SU-DHL-6 (cell line): ENCODE measurements around the gene SLC35D1.

Source experiments
- H2AFZ ChIP-seq: fragments of 200-600 bp; sonication (generic); 2 replicates; pipeline ENCODE4 v1.6.1; 2014; ENCODE audit warnings: low read depth, mild to moderate bottlenecking, moderate library complexity, mixed read lengths, antibody characterized with exemption, low read length; ENCODE audit not compliant: severe bottlenecking
- H3F3A ChIP-seq: fragments of 200-600 bp; shearing (Covaris generic); 2 replicates; pipeline ENCODE4 v1.6.0; 2016; ENCODE audit warnings: antibody characterized with exemption, mild to moderate bottlenecking; ENCODE audit not compliant: insufficient read depth
- H3K27ac ChIP-seq: fragments of 200-600 bp; sonication (generic); 2 replicates; pipeline ENCODE4 v1.5.1; 2016; ENCODE audit warnings: low read depth, mild to moderate bottlenecking, low read length, moderate library complexity, mixed read lengths
- H3K27me3 ChIP-seq: fragments of 200-600 bp; sonication (generic), shearing (Covaris generic); 2 replicates; pipeline ENCODE4 v1.6.0; 2014; ENCODE audit warnings: mild to moderate bottlenecking, low read length
- H3K36me3 ChIP-seq: fragments of 200-600 bp; sonication (generic); 2 replicates; pipeline ENCODE4 v1.6.1; 2014; ENCODE audit warnings: mild to moderate bottlenecking, low read length, mixed read lengths
- H3K4me2 ChIP-seq: fragments of 300-600, 200-600 bp; shearing (Covaris generic), sonication (generic); 2 replicates; pipeline ENCODE4 v1.6.0; 2014; ENCODE audit warnings: low read length, low read depth, mild to moderate bottlenecking; ENCODE audit not compliant: poor library complexity, severe bottlenecking
- H3K4me3 ChIP-seq: fragments of 200-600 bp; sonication (generic); 2 replicates; pipeline ENCODE4 v1.5.1; 2014; ENCODE audit warnings: antibody characterized with exemption, low read length, mild to moderate bottlenecking, mixed read lengths; ENCODE audit not compliant: insufficient read depth, poor library complexity, severe bottlenecking
- H3K79me2 ChIP-seq: fragments of 200-600 bp; sonication (generic); 2 replicates; pipeline ENCODE4 v1.6.1; 2014; ENCODE audit warnings: mild to moderate bottlenecking, low read length, moderate library complexity; ENCODE audit not compliant: insufficient read depth
- H3K9ac ChIP-seq: fragments of 200-600 bp; sonication (generic); 2 replicates; pipeline ENCODE4 v1.7.0; 2014; ENCODE audit warnings: mild to moderate bottlenecking, low read length
- H3K9me2 ChIP-seq: fragments of 200-600 bp; sonication (generic); replicated peaks from 2 replicates; pipeline ENCODE4 v1.6.1; 2014; ENCODE audit warnings: low read length; ENCODE audit not compliant: insufficient read depth
- H3K9me3 ChIP-seq: fragments of 200-600 bp; sonication (generic); 2 replicates; pipeline ENCODE4 v1.6.1; 2014; ENCODE audit warnings: low read length, mixed read lengths; ENCODE audit not compliant: insufficient read depth
- H4K20me1 ChIP-seq: fragments of 200-600 bp; sonication (generic); 2 replicates; pipeline ENCODE4 v1.6.1; 2014; ENCODE audit warnings: low read depth, mild to moderate bottlenecking, antibody characterized with exemption, low read length, moderate library complexity, mixed read lengths
- EZH2phosphoT487 ChIP-seq: fragments of 200-600 bp; sonication (generic), shearing (Covaris generic); conservative IDR thresholded peaks from 2 replicates; pipeline ENCODE4 v1.6.1; 2018; ENCODE audit warnings: mild to moderate bottlenecking, antibody characterized with exemption, low read length, moderate library complexity, mixed read lengths
- TF ChIP-seq, protein P1 (sequence below): fragments of 200-600 bp; sonication (generic); IDR thresholded peaks from one replicate; pipeline ENCODE4 v1.5.1; 2017; ENCODE audit warnings: antibody characterized with exemption, mild to moderate bottlenecking, low read length, moderate library complexity; ENCODE audit not compliant: insufficient read depth, poor library complexity, severe bottlenecking

SLC35D1 gene

DNA sequence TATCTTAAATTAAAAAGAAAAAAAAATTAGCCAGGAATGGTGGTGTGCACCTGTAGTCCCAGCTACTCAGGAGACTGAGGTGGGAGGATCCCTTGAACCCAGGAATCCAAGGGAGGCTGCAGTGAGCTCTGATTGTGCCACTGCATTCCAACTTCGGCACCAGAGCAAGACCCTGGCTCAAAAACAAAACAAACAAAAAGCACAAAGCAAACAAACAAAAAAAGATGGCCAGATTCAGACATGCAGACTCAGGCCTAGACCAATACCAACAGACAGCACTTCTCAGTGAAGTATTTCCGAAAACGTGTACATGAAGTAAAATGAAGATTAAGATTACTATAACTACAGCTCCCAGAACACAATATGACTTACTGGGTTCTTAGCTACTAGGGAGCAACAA lies 10.6 kb downstream of the SLC35D1 start:
- no peaks in the 10 kb centered on the region for H3K9me2 ChIP-seq
- H3F3A ChIP-seq: no peaks in the 10 kb centered on the region
- no peak overlapping the region for H3K4me2 ChIP-seq
- H3K27me3 ChIP-seq: no peaks in the 10 kb centered on the region
- H3K9ac ChIP-seq: no peak overlapping the region
- H2AFZ ChIP-seq: no peak overlapping the region
- TF ChIP-seq, protein P1, sequence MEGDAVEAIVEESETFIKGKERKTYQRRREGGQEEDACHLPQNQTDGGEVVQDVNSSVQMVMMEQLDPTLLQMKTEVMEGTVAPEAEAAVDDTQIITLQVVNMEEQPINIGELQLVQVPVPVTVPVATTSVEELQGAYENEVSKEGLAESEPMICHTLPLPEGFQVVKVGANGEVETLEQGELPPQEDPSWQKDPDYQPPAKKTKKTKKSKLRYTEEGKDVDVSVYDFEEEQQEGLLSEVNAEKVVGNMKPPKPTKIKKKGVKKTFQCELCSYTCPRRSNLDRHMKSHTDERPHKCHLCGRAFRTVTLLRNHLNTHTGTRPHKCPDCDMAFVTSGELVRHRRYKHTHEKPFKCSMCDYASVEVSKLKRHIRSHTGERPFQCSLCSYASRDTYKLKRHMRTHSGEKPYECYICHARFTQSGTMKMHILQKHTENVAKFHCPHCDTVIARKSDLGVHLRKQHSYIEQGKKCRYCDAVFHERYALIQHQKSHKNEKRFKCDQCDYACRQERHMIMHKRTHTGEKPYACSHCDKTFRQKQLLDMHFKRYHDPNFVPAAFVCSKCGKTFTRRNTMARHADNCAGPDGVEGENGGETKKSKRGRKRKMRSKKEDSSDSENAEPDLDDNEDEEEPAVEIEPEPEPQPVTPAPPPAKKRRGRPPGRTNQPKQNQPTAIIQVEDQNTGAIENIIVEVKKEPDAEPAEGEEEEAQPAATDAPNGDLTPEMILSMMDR: no peak
- TF ChIP-seq EZH2phosphoT487: no peak
- H3K4me3 ChIP-seq: no peak overlapping the region
- H3K27ac ChIP-seq: no peak overlapping the region
- H3K9me3 ChIP-seq: no peaks in the 10 kb centered on the region
- no peaks in the 10 kb centered on the region for H4K20me1 ChIP-seq
- H3K36me3 ChIP-seq: peaks cover 39% of the 10 kb centered on the region
- H3K79me2 ChIP-seq: no peaks in the 10 kb centered on the region

DNA sequence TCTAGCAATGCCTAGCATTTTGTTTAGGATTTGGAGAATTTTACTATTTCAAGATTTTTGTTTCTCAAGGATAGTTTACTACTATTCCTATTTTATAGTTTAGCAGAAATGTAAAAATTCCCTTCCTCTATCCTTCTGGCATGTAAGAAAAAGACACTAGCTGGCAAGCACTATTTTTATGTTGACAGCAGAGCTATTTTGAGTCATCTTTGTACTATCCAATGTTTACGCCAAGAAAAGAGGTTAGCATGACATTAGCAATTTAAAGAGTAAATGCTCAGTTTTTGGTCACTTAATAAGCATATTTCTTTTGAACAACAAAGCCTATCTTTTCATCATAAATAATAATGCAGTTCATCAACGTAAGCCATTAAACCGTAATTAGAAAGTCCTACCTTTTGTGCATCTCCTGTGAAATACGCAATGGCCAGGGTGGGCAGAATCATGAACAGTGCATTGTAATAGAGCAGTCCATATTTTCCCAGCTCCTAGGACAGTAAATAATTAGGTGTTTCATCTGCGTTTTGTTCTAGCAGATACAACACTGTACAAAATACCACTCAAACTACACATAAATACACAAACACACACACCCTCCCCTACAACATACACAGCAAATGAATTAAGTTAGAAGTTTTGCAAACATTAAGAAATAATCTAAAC lies 12.0 kb downstream of the SLC35D1 start:
- Histone ChIP-seq H2AFZ (no peak overlapping the region), H3K27me3 (no peaks in the 10 kb centered on the region), H3K9me3 (no peaks in the 10 kb centered on the region), H3K9me2 (no peaks in the 10 kb centered on the region), H3K27ac (no peak overlapping the region), H3K9ac (no peak overlapping the region), H3K79me2 (no peaks in the 10 kb centered on the region), H3F3A (no peaks in the 10 kb centered on the region), H3K36me3 (peaks cover 52% of the 10 kb centered on the region), H3K4me2 (no peak overlapping the region), H3K4me3 (no peak overlapping the region), H4K20me1 (no peaks in the 10 kb centered on the region)
- TF ChIP-seq, protein P1: no peak
- TF ChIP-seq EZH2phosphoT487: no peak

GRCh38 chr1:67040405-67040804 lies 13.5 kb downstream of the SLC35D1 start:
- Histone ChIP-seq H2AFZ (no peak overlapping the region), H4K20me1 (no peaks in the 10 kb centered on the region), H3K9me3 (no peaks in the 10 kb centered on the region), H3K9me2 (no peaks in the 10 kb centered on the region), H3K36me3 (peaks cover 50% of the 10 kb centered on the region), H3K79me2 (no peaks in the 10 kb centered on the region), H3K27ac (no peak overlapping the region), H3F3A (no peaks in the 10 kb centered on the region), H3K27me3 (no peaks in the 10 kb centered on the region), H3K9ac (no peak overlapping the region), H3K4me2 (no peak overlapping the region), H3K4me3 (no peak overlapping the region)
- TF ChIP-seq, protein P1: no peak
- no peak for TF ChIP-seq EZH2phosphoT487
